HG03521 (cell line): ENCODE measurements around the gene TMEM126B.
"Not testable (repeated sequence)": the region's sequence is repeated elsewhere in the genome, so short reads cannot be mapped to it uniquely, and the experiment has no call there.

ENCODE experiments used
- ATAC-seq: cut with Tn5 transposase; IDR thresholded peaks from one replicate; pipeline ENCODE4 v1.9.1; 2021; ENCODE audit warnings: mild to moderate bottlenecking, moderate library complexity; ENCODE audit not compliant: unreplicated experiment

TMEM126B gene

GRCh38 chr11:85627998-85628770, at the start of gene TMEM126B:
TSS of gene TMEM126B (plus strand) at chr11:85628593. CDS start at chr11:85628608, 15 bp downstream.
- ATAC-seq, result peak; percentile 99

GRCh38 chr11:85582111-85582510, 46.3 kb upstream of the TMEM126B start:
- ATAC-seq, result no peak

DNA sequence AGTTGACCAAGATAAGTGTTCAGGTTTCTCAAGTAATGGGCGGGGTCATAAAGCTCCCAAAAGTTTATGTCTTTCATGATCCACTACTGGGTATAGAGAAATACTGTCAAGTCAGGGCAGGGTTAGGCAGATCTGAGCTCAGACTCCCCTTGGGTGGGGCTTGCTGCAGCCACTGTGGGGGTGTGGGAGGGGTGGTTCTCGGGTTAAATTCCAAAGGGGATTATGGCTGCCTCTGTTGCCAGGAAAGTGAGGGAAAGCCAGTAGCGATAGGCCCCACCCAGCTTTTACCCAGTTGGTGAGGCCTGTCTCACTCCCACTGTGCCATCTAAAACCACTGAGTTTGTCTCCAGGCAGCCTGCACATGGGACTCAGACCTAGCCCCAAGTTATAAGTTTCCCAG, 39.0 kb upstream of the TMEM126B start:
- ATAC-seq, result no peak

GRCh38 chr11:85590848-85591483, 37.4 kb upstream of the TMEM126B start:
- no peak for ATAC-seq

GRCh38 chr11:85595285-85595884, 33.0 kb upstream of the TMEM126B start:
- ATAC-seq, result no peak

DNA sequence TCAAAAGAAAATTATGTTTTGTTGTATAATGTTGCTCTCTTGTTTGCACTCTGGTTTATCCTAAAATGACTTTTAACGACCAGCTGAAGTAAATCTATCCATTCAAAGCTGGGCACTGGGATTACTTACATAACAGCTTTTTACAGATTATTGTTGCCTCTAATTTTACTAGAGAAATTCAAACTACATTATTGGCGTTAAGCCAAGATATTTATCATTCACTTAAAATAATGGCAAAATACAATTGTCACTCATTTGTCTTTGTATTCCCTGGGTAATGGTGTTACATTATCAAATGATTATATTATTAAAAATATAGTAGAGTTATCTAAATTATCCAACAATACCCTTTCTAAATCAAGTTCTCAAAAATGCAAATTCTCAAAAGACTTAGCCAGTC, 31.5 kb upstream of the TMEM126B start:
- no peak for ATAC-seq

- no peak for ATAC-seq
These were observed 29.3 kb upstream of the TMEM126B start for GRCh38 chr11:85599083-85599482.

GRCh38 chr11:85602526-85603213, 25.7 kb upstream of the TMEM126B start:
- no peak for ATAC-seq

DNA sequence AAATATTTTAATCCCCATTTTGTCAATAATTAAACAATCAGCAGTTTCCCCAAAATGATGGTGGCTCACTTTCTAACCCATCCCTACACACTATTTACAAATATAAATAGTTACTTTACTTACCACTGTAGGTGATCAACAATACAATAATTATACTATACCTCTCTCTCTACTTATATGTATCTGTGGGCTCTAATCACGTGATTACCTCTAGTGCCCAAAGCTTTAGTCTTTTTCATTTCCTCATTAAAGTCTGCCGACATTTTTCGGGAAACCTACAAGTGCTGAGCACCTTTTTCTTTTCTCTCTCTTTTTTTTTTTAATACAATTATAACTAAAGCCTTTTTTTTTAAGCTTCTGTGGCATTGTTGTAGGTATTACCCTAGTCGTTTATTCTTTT, 25.2 kb upstream of the TMEM126B start:
- ATAC-seq, result no peak

DNA sequence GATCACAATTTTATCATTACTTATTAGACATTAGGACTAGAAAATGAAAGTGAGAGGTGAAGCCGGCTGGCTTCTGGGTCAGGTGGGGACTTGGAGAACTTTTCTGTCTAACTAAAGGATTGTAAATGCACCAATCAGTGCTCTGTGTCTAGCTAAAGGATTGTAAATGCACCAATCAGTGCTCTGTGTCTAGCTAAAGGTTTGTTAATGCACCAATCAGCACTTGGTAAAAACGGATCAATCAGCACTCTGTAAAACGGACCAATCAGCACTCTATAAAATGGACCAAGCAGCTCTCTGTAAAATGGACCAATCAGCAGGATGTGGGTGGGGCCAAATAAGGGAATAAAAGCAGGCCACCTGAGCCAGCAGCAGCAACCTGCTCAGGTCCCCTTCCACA, 22.2 kb upstream of the TMEM126B start:
- ATAC-seq, result not testable (repeated sequence)

DNA sequence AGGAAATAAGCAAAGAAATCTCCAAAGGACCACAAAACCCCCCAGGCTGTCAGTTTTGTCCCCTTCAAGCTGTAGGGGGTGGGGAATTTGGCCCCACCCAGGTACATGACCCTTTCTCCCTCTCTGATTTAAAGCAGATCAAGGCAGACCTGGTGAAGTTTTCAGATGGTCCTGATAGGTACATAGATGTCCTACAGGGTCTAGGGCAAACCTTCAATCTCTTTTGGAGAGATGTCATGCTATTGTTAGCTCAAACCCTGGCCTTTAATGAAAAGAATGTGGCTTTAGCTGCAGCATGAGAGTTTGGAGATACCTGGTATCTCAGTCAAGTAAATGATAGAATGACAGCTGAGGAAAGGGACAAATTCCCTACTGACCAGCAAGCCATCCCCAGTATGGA, 19.8 kb upstream of the TMEM126B start:
- ATAC-seq, result not testable (repeated sequence)

DNA sequence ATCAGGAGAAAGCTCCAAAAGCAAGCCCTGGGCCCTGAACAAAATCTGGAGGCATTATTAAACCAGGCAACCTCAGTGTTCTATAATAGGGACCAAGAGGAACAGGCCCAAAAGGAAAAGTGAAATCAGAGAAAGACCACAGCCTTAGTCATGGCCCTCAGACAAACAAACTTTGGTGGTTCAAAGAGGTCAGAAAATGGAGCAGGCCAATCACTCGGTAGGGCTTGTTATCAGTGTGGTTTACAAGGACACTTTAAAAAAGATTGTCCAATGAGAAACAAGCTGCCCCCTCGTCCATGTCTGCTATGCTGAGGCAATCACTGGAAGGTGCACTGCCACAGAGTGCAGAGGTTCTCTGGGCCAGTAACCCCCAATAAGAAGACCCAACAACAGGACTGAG, 19.1 kb upstream of the TMEM126B start:
- ATAC-seq, result not testable (repeated sequence)

GRCh38 chr11:85611643-85612042, 16.8 kb upstream of the TMEM126B start:
- ATAC-seq, result not testable (repeated sequence)

- no peak for ATAC-seq
These were observed 8.9 kb upstream of the TMEM126B start for GRCh38 chr11:85619499-85619898.

- ATAC-seq, result no peak
These were observed 8.1 kb upstream of the TMEM126B start for GRCh38 chr11:85620256-85620655.

GRCh38 chr11:85626496-85626895, 1.9 kb upstream of the TMEM126B start:
- ATAC-seq, result no peak

- no peak for ATAC-seq
These were observed 928 bp upstream of the TMEM126B start, which contains the start of gene DLG2 for GRCh38 chr11:85627332-85627997. TSS of gene DLG2 (minus strand) at chr11:85627344.

- ATAC-seq, result peak; percentile 12
These were observed 463 bp downstream of the TMEM126B start for GRCh38 chr11:85628771-85629341.

GRCh38 chr11:85634747-85635146, 6.4 kb downstream of the TMEM126B start:
- ATAC-seq, result no peak

GRCh38 chr11:85643191-85643614, 14.8 kb downstream of the TMEM126B start:
- no peak for ATAC-seq
